HUES48 (cell line): ENCODE measurements around the gene ESRRB.
A peak's percentile ranks its signal among the peaks of the same experiment; 100 is the strongest.

Source experiments
- H3K27ac ChIP-seq: one replicate; pipeline ENCODE4 v1.7.0; 2013; ENCODE audit warnings: low read depth, low read length, inconsistent platforms
- H3K27me3 ChIP-seq: 2 replicates; pipeline ENCODE4 v1.6.1; 2013; ENCODE audit warnings: mild to moderate bottlenecking, low read length; ENCODE audit not compliant: control insufficient read depth, insufficient read depth
- H3K36me3 ChIP-seq: 2 replicates; pipeline ENCODE4 v1.6.1; 2013; ENCODE audit warnings: low read length; ENCODE audit not compliant: control insufficient read depth, insufficient read depth
- H3K4me1 ChIP-seq: 2 replicates; pipeline ENCODE4 v1.6.1; 2013; ENCODE audit warnings: mild to moderate bottlenecking, low read length; ENCODE audit not compliant: control insufficient read depth, insufficient read depth
- H3K4me3 ChIP-seq: 2 replicates; pipeline ENCODE4 v1.5.1; 2013; ENCODE audit warnings: mild to moderate bottlenecking, low read depth, low read length
- H3K9ac ChIP-seq: 2 replicates; pipeline ENCODE4 v1.6.1; 2013; ENCODE audit warnings: mild to moderate bottlenecking, low read depth, low read length, moderate library complexity
- H3K9me3 ChIP-seq: 2 replicates; pipeline ENCODE4 v1.6.1; 2013; ENCODE audit warnings: low read length; ENCODE audit not compliant: control insufficient read depth, insufficient read depth

Gene ESRRB

DNA sequence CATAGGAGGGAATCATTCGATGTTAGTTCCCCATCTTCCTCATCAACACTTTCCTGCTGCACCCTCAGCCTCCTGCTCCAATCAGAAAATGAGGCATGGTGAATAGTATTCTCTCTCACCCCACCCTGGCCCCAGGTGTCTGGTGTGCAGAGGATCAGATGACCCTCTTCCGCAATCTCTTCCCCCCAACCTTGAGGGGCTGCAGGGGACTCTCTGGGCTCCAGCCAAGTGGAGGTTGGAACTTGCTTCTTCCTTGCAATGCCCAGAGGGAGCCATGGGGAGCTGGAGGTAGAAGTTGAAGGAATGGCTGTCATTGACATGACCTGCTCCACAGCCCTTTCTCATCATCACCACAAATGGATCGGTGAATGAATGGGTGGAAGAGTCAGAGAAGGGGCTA, 20.2 kb upstream of the ESRRB start:
- no peak overlapping the region for H3K27ac ChIP-seq
- peaks cover 31% of the 10 kb centered on the region for H3K27me3 ChIP-seq
- no peaks in the 10 kb centered on the region for H3K36me3 ChIP-seq
- no peaks in the 10 kb centered on the region for H3K9me3 ChIP-seq
- no peak overlapping the region for H3K4me3 ChIP-seq
- peaks cover 4% of the 10 kb centered on the region; the same call in 1 of the 2 replicates for H3K4me1 ChIP-seq
- no peak overlapping the region for H3K9ac ChIP-seq

DNA sequence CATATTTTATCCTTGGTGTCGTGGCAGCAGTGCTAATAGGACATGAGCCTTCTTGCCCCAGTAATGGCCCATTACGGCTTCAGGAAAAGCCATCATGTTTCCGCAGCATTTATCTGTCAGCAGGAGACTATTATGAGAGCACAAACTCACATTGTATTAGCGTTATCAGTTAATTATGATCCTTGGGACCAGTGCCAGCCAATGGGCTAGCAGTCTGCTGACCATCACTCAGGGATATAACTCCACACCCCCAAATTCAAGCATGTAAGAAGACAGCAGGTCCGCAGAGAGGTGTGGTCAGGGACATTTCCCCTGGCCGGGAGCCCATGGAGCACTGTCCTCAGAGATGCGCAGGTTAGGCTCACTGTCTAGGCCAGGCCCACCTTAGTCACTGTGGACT, 4.9 kb upstream of the ESRRB start:
- H3K4me1 ChIP-seq: no peaks in the 10 kb centered on the region
- H3K9me3 ChIP-seq: no peaks in the 10 kb centered on the region
- H3K9ac ChIP-seq: no peak overlapping the region

DNA sequence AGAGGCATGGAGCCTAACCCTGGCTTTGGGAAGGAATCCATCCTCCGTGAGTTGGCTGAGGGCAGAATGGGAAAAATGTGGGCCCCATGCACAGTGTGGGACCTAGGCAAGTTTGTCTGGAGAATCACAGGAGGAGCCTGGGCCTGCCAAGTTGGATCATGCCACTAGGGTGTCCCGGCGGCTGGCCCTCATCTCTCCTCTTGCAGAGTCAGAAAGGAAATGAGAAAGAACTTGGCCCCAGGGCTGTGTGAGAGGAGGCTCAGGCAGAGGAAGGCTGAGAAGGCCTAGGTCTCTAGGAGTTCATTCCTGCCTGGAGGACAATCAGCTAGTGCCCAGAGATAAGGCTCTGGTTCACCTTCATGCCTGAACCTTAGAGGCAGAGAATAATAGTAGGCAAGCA, 2.5 kb upstream of the ESRRB start:
- H3K4me3 ChIP-seq: no peak overlapping the region
- no peaks in the 10 kb centered on the region for H3K9me3 ChIP-seq
- H3K36me3 ChIP-seq: no peaks in the 10 kb centered on the region
- H3K27ac ChIP-seq: no peak overlapping the region
- peaks cover 63% of the 10 kb centered on the region for H3K27me3 ChIP-seq
- H3K4me1 ChIP-seq: peaks cover 6% of the 10 kb centered on the region; the same call in 1 of the 2 replicates
- H3K9ac ChIP-seq: no peak overlapping the region

More for the DNA sequence above, 4.9 kb upstream of the ESRRB start:
- Histone ChIP-seq H3K4me3 (no peak overlapping the region), H3K36me3 (no peaks in the 10 kb centered on the region), H3K27me3 (peaks cover 39% of the 10 kb centered on the region), H3K27ac (no peak overlapping the region)

DNA sequence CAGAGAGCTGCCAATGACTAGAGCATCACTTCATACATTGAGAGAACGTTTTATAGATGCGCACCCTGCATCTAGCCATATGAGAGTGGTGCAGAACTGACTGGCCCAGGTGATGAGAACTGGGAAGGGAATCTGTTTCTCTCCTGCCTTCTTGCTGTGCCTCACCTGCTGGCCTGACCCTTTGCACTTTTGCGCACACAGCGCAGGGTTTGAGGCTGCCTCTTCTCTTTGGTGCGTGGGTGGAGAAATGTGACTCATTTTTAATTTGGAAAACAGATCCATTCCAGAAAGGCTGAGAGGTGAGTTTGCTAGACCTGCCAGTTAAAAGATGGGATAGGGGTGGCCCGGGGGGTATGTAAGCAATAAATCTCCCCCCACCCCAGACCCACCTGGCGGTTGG, 453 bp upstream of the ESRRB start:
- Histone ChIP-seq H3K9me3 (no peaks in the 10 kb centered on the region), H3K4me3 (no peak overlapping the region), H3K27ac (no peak overlapping the region), H3K36me3 (no peaks in the 10 kb centered on the region), H3K4me1 (peaks cover 6% of the 10 kb centered on the region; the same call in 1 of the 2 replicates), H3K27me3 (peaks cover 83% of the 10 kb centered on the region), H3K9ac (no peak overlapping the region)

DNA sequence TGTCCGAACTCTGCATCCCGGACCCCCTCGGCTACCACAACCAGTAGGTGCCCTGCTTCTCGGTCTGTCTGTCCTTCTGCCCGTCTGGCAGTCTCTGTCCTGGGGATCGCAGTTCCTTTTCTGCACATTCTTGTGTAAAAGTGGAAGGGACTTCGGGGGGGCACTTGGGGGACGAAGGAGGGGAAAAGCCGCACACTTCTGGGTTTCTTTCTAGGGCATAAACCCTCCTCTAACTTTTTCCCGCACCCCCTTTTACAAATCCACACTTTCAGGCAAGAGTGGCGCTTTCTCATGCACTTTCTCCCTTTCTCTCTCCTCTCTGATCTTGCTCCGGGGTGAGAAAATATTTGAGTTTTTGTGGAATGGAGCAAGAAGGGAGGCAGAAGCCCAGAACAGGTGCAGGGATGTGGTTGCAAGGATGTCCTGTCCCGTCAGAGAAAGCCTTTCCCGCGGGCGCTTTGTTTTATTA, 506 bp downstream of the ESRRB start:
- no peaks in the 10 kb centered on the region for H3K9me3 ChIP-seq
- no peak overlapping the region for H3K9ac ChIP-seq
- peaks cover 90% of the 10 kb centered on the region for H3K27me3 ChIP-seq
- no peak overlapping the region for H3K27ac ChIP-seq
- H3K36me3 ChIP-seq: no peaks in the 10 kb centered on the region
- peak overlapping the region; percentile 73 for H3K4me3 ChIP-seq
- peaks cover 6% of the 10 kb centered on the region; the same call in 1 of the 2 replicates for H3K4me1 ChIP-seq

DNA sequence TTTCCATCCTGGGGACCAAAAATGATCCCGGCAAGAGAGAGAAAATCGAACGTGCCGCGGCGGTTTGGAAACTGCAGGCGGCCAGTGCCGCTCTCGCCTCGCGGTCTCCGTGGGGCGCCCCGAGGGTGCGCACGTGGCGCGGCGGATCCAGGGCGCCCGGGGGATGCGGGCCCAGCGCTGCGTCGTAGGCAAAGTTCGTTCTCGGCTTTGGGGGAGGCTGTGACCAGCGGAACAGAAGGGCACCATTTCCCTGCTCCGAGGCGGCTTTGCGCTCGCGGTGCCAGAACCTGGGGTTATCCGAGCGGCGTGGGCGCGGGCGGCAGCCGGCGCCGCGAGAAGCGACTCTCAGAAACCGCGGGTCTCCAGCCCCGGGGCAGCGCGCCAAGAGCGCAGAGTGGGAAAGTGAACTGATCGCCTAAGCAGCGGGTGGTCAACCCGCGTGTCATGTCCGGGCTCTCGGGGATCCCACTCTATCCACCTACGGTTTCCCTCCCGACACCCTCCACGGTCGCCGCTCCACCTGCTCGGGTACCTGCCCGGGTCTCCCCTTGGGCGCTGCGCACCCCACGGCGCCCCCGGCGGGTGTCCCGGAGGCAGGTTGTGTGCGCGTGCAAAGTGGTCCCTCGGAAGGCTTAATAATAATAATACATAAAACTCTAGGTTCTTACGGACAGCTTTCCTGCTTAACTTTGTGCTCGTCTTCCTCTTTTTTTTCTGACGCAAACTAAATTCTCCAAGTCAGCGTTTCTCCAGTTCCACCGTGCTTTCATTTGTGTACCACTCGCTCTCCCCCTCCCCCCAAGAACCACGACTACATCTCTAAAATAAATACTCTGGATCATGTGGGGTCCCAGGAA, 1.2 kb downstream of the ESRRB start:
- Histone ChIP-seq H3K27ac (no peak overlapping the region), H3K27me3 (peaks cover 96% of the 10 kb centered on the region), H3K36me3 (no peaks in the 10 kb centered on the region), H3K4me3 (peak overlapping the region; percentile 73), H3K9ac (no peak overlapping the region), H3K4me1 (peaks cover 6% of the 10 kb centered on the region; the same call in 1 of the 2 replicates), H3K9me3 (no peaks in the 10 kb centered on the region)

DNA sequence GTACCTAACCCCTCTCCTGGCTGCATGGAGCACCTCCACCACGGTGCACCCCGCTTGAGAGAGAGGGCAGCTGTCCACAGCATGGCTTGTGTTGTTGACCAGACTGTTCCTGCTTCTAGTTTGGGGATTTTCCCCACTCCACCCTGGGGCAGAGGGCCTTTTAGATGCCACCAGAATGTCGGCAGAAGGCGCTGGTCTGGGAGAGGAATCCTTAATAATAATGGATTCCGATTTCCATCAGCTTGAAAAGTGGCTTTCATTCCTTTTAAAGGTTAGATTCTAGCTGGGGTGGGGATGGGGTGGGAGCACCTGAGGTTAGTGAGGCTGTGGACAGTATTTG, 1.8 kb downstream of the ESRRB start:
- Histone ChIP-seq H3K27ac (no peak overlapping the region), H3K36me3 (no peaks in the 10 kb centered on the region), H3K4me1 (peaks cover 6% of the 10 kb centered on the region; the same call in 1 of the 2 replicates), H3K9me3 (no peaks in the 10 kb centered on the region), H3K27me3 (peaks cover 97% of the 10 kb centered on the region), H3K4me3 (peak overlapping the region; percentile 73), H3K9ac (no peak overlapping the region)

DNA sequence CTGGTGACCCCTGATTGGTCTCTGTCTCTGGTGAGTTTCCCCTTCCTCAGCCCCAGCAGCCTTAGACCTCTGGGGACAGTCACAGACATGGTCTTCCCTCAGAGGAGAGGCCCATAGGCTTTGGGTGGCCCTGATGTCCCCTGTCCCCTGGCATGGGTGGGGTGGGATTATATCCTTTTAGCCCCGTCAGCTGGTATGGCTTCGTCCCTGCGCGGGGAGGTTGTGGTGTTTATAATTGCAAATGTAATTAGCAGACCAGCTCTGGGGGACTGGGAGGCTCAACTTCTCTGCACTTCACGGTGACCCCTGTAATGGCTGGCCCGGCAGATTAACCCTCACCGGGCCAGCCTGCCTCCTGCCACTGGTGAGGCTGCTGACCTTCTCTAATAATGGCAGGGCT, 5.1 kb downstream of the ESRRB start:
- H3K9me3 ChIP-seq: no peaks in the 10 kb centered on the region
- peaks cover 72% of the 10 kb centered on the region for H3K27me3 ChIP-seq
- H3K4me1 ChIP-seq: peaks cover 6% of the 10 kb centered on the region; the same call in 1 of the 2 replicates
- H3K4me3 ChIP-seq: no peak overlapping the region
- no peak overlapping the region for H3K9ac ChIP-seq
- H3K36me3 ChIP-seq: no peaks in the 10 kb centered on the region
- H3K27ac ChIP-seq: no peak overlapping the region

DNA sequence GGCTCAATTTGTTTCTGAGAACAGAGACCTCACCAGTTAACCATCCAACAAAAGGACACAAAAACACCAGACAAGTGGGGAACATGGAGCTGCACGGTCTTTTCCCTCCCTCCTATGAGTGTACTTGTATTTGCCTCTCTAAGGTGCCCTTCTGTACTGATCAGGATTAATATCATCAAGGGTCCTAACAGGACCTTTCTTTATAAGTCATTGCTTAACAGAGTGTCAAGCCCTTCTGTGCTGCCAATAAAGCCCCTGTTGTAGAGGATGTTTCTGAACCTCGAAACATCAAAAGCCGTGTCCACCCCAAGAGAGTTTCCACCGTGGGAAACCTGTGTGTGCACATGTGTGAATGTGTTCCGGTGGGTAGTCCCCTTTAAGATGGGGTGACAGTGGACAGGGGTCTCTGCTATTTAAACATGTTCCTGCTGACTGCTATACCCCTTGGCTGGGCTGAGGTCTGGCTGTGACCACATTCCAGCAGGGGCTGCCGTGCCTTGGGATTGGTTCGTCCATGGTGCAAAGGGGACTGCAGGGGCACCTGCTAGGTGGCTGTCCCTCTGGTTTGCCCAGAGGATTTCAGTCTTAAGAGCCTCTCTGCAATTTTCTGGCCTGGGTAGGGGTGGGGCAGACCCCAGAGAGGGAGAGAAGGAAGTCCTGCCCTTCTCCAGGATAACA, 6.0 kb downstream of the ESRRB start:
- Histone ChIP-seq H3K9ac (no peak overlapping the region), H3K36me3 (no peaks in the 10 kb centered on the region), H3K27ac (no peak overlapping the region), H3K27me3 (peaks cover 63% of the 10 kb centered on the region), H3K9me3 (no peaks in the 10 kb centered on the region), H3K4me3 (no peak overlapping the region), H3K4me1 (peaks cover 10% of the 10 kb centered on the region; the same call in 1 of the 2 replicates)

DNA sequence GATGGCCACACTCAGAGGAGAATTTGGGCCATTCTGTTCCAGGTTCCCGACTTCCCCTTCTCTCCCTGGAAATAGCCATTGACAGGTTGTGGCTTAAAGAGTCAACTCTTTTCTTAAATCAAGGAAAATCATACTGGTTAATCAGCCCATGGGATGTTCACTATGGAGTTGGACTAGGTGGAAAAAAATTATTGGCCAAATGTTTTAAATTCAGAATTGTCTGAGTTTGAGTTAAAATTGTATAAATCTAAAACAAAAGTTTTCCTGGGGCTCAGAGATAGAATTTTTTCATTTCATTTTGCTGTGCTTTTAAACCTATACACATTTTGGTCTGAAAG, 6.5 kb downstream of the ESRRB start:
- Histone ChIP-seq H3K4me1 (peaks cover 8% of the 10 kb centered on the region; the same call in 1 of the 2 replicates), H3K27ac (no peak overlapping the region), H3K9me3 (no peaks in the 10 kb centered on the region), H3K4me3 (no peak overlapping the region), H3K27me3 (peaks cover 58% of the 10 kb centered on the region), H3K36me3 (no peaks in the 10 kb centered on the region), H3K9ac (no peak overlapping the region)

DNA sequence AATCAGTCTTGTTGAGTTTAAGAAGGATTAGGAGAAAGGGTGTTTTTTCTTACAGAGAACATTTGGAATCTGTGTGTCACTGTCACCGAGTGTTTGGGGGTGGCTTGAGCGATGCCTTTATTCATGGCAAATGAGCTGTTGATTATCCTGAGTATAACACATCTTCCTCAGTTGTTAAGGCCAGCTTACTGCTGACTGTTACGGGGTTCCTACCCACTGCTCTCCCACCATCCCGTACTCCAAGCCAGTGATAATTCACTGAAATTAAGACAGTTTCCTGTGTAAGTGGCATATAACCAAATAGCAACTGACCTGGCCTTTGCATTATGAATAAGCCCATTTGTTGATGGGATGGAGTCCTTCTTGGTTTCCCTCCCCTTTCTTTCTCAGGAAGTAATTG, 9.5 kb downstream of the ESRRB start:
- H3K9me3 ChIP-seq: no peaks in the 10 kb centered on the region
- peaks cover 4% of the 10 kb centered on the region; the same call in 1 of the 2 replicates for H3K4me1 ChIP-seq
- no peak overlapping the region for H3K27ac ChIP-seq
- H3K27me3 ChIP-seq: peaks cover 28% of the 10 kb centered on the region
- no peak overlapping the region for H3K9ac ChIP-seq
- H3K36me3 ChIP-seq: no peaks in the 10 kb centered on the region
- no peak overlapping the region for H3K4me3 ChIP-seq
